Hematopoietic multipotent progenitor cell treated with erythropoietin and hydrocortisone succinate and interleukin-3 and kit ligand, for 4 days (in vitro differentiated cells): ENCODE measurements around the gene TFR2.

Experiments used
- DNase-seq: peaks from one replicate; pipeline ENCODE4 v3.0.0-alpha.2; 2015

TFR2 gene

GRCh38 chr7:100570954-100571828 lies 70.2 kb downstream of the TFR2 start:
- no peak for DNase-seq
